ENCODE measurements around the gene PTPRD. TPM values are rescaled to one million over a fixed set of nuclear protein-coding genes. Genes with fewer than 3 reads are reported as not detected.

Gene PTPRD
- total RNA-seq, 3 donors from 2014 or later, result 0.26 to 0.49 (median 0.28) TPM

DNA sequence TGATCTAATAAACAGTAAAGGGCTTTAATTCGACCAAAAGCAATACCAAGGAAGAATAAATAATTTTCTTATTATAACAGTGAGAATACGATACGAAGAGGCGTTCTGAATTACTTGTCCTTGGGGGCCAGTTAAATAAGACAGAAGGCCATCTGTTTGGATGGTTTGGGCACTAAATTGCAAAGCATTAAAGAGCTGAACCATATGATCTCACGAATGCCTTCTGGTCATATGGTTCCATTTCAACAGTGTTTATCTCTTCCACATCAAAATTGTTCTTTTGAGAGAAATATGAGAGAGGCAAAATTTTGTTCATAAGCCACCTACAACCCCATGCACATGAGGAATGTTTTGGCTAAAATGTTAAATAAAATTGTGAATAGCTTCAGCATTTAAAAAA is 605.4 kb downstream of the PTPRD start:
- Mint-ChIP-seq H3K36me3 (ENCODE audit: insufficient read depth) (no peaks in the 10 kb centered on the region), H3K4me3 (no peak overlapping the region)
- no peak for DNase-seq

GRCh38 chr9:10005206-10005605 is 607.6 kb downstream of the PTPRD start:
- no peak for ATAC-seq

More for the DNA sequence above, 605.4 kb downstream of the PTPRD start:
- no peak for ATAC-seq
- Mint-ChIP-seq H3K4me1 (ENCODE audit: low read depth) (no peaks in the 10 kb centered on the region), H3K9me3 (peaks cover 3% of the 10 kb centered on the region), H3K27me3 (ENCODE audit: low read depth) (no peaks in the 10 kb centered on the region)

GRCh38 chr9:10003047-10003446 is 609.8 kb downstream of the PTPRD start:
- DNase-seq (no peak), ATAC-seq (no peak)
- H3K4me3 Mint-ChIP-seq, result no peak overlapping the region
- H3K4me1 Mint-ChIP-seq (ENCODE audit: low read depth), result no peaks in the 10 kb centered on the region
- no peaks in the 10 kb centered on the region for H3K36me3 Mint-ChIP-seq (ENCODE audit: insufficient read depth)
- H3K27me3 Mint-ChIP-seq (ENCODE audit: low read depth), result no peaks in the 10 kb centered on the region
- H3K9me3 Mint-ChIP-seq, result peaks cover 12% of the 10 kb centered on the region

More at GRCh38 chr9:10005206-10005605, 607.6 kb downstream of the PTPRD start:
- Mint-ChIP-seq H3K4me3 (no peak overlapping the region), H3K27me3 (ENCODE audit: low read depth) (no peaks in the 10 kb centered on the region), H3K9me3 (peaks cover 6% of the 10 kb centered on the region), H3K36me3 (ENCODE audit: insufficient read depth) (no peaks in the 10 kb centered on the region), H3K4me1 (ENCODE audit: low read depth) (no peaks in the 10 kb centered on the region)
- DNase-seq, result no peak

DNA sequence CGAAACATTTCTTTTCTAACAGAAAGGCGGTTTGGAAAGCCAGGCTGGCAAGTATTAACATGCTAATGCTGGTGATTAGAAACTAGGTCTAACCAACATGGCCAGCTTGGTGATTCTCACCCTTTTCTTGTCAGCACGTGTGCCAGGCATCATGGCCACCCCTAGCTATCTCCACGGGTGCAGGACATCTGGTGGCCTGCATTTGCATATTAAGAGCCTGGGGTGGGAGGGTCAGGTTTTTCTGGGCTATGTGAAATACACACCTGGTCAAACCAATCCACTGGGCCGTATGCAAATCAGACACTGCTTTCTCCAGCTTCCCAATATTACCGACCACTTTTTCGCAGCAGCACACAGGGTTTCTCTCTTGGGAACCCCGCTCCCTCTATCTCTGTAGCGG is 612.1 kb downstream of the PTPRD start:
- ATAC-seq (no peak), DNase-seq (no peak)
- no peaks in the 10 kb centered on the region for H3K36me3 Mint-ChIP-seq (ENCODE audit: insufficient read depth)
- H3K4me1 Mint-ChIP-seq (ENCODE audit: low read depth), result no peaks in the 10 kb centered on the region
- peaks cover 18% of the 10 kb centered on the region for H3K9me3 Mint-ChIP-seq
- H3K27me3 Mint-ChIP-seq (ENCODE audit: low read depth), result no peaks in the 10 kb centered on the region
- no peak overlapping the region for H3K4me3 Mint-ChIP-seq

GRCh38 chr9:9998491-9999287 is 614.1 kb downstream of the PTPRD start:
- Mint-ChIP-seq H3K9me3 (peaks cover 18% of the 10 kb centered on the region), H3K4me1 (ENCODE audit: low read depth) (no peaks in the 10 kb centered on the region), H3K27me3 (ENCODE audit: low read depth) (no peaks in the 10 kb centered on the region), H3K4me3 (no peak overlapping the region), H3K36me3 (ENCODE audit: insufficient read depth) (no peaks in the 10 kb centered on the region)
- DNase-seq, result no peak
- no peak for ATAC-seq

DNA sequence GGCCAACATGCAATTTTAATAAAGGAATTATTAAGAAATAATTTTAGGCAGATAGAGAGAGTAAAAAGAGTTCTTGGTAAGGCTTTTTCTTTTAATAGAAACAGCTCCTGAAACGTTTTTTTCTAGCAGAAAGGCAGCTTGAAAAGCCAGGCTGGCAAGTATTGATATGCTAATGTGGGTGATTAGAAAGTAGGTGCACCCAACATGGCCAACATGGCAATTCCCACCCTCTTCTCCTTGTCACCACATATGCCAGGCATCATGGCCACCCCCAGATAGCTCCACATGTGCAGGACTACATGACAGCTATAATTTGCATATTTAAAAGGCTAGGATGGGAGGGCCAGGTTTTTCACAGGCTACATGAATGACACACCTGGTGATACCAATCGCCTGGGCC is 615.2 kb downstream of the PTPRD start:
- ATAC-seq (no peak), DNase-seq (no peak)
- Mint-ChIP-seq H3K36me3 (ENCODE audit: insufficient read depth) (no peaks in the 10 kb centered on the region), H3K9me3 (peaks cover 15% of the 10 kb centered on the region), H3K4me1 (ENCODE audit: low read depth) (no peaks in the 10 kb centered on the region), H3K4me3 (no peak overlapping the region), H3K27me3 (ENCODE audit: low read depth) (no peaks in the 10 kb centered on the region)

DNA sequence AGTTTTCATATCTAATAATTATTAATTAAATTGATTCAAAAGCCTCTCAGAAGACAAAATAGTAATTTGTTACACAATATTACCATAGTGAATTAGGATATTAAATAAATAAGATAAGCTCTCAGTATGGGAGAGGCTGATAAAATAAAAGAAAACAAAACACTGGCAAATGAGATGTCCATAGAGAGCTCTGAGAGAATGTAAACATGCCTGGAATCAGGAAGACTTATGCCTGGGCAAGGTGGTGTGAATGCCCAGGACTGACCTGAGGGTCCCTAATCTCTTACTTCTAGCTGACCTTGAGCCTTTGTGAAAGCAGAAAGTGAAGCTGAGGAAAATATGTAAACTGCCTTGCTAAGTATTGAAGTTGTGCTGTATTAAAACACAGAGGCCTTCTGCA is 616.5 kb downstream of the PTPRD start:
- no peaks in the 10 kb centered on the region for H3K4me1 Mint-ChIP-seq (ENCODE audit: low read depth)
- H3K27me3 Mint-ChIP-seq (ENCODE audit: low read depth), result no peaks in the 10 kb centered on the region
- H3K4me3 Mint-ChIP-seq, result no peak overlapping the region
- DNase-seq, result no peak
- no peaks in the 10 kb centered on the region for H3K36me3 Mint-ChIP-seq (ENCODE audit: insufficient read depth)
- ATAC-seq, result no peak
- peaks cover 19% of the 10 kb centered on the region for H3K9me3 Mint-ChIP-seq

DNA sequence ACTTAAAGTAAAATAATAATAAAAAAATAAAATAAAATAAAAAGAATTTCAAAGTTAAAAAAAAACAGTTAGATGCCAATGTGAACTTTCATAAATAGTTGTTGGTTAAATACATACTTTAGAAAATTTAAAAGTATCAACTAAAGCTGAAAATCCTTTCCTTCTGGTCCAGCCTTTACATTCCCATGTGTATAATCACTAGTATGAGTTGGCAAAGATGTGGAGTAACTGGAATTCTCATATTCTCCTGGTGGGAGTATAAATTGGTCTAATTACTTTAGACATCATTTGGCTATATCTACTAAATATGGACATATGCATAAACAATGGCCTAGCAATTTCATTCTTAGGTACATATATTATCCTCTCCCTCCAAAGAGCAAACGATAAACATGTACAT is 619.9 kb downstream of the PTPRD start:
- Mint-ChIP-seq H3K4me1 (ENCODE audit: low read depth) (no peaks in the 10 kb centered on the region), H3K9me3 (peaks cover 10% of the 10 kb centered on the region), H3K27me3 (ENCODE audit: low read depth) (no peaks in the 10 kb centered on the region), H3K36me3 (ENCODE audit: insufficient read depth) (no peaks in the 10 kb centered on the region), H3K4me3 (no peak overlapping the region)
- DNase-seq (no peak), ATAC-seq (no peak)

DNA sequence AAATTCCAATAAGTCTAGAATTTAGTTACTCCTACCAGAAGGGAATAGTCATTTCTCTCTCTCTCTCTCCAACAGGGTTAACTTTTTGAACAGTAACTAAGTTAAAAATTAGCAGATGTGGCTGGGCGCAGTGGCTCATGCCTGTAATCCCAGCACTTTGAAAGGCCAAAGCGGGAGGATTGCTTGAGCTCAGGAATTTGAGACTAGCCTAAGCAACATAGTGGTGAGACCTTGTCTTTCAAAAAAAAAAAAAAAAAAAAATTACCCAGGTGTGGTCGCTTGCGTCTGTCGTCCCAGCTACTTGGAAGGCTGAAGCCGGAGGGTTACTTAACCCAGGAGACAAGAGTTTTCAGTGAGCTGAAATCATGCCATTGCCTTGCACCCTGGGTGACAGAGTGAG is 639.7 kb downstream of the PTPRD start:
- no peaks in the 10 kb centered on the region for H3K27me3 Mint-ChIP-seq (ENCODE audit: low read depth)
- H3K9me3 Mint-ChIP-seq, result peaks cover 4% of the 10 kb centered on the region
- no peaks in the 10 kb centered on the region for H3K4me1 Mint-ChIP-seq (ENCODE audit: low read depth)
- H3K4me3 Mint-ChIP-seq, result no peak overlapping the region
- no peaks in the 10 kb centered on the region for H3K36me3 Mint-ChIP-seq (ENCODE audit: insufficient read depth)
- DNase-seq, result no peak
- no peak for ATAC-seq

- no peaks in the 10 kb centered on the region for H3K27me3 Mint-ChIP-seq (ENCODE audit: low read depth)
- no peaks in the 10 kb centered on the region for H3K36me3 Mint-ChIP-seq (ENCODE audit: insufficient read depth)
- no peak for ATAC-seq
- no peaks in the 10 kb centered on the region for H3K4me1 Mint-ChIP-seq (ENCODE audit: low read depth)
- no peak for DNase-seq
- no peak overlapping the region for H3K4me3 Mint-ChIP-seq
- peaks cover 4% of the 10 kb centered on the region for H3K9me3 Mint-ChIP-seq
These were observed 642.3 kb downstream of the PTPRD start for GRCh38 chr9:9970514-9970913.

GRCh38 chr9:9963841-9964240 is 649.0 kb downstream of the PTPRD start:
- DNase-seq, result no peak
- Mint-ChIP-seq H3K9me3 (peaks cover 4% of the 10 kb centered on the region), H3K4me1 (ENCODE audit: low read depth) (no peaks in the 10 kb centered on the region), H3K4me3 (no peak overlapping the region), H3K36me3 (ENCODE audit: insufficient read depth) (no peaks in the 10 kb centered on the region), H3K27me3 (ENCODE audit: low read depth) (no peaks in the 10 kb centered on the region)
- no peak for ATAC-seq

DNA sequence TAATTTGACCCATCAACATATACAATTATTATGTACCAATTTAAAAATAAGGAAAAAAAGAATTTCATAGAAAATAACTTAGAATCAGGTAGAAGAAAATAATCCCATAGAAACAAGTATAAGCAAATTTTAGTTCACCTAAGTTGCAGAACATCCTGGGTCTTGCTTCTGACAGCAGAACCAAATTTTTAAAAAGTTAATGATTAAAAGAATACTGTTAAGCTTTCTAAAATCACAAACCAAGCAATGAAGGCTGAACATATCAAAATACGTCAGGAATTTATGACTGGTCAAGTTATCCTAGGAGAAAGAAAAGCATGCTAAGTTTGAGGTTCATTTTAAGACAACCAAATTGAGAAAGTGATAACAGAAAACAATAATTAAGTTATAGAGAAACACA is 650.9 kb downstream of the PTPRD start:
- Mint-ChIP-seq H3K4me1 (ENCODE audit: low read depth) (no peaks in the 10 kb centered on the region), H3K4me3 (no peak overlapping the region), H3K36me3 (ENCODE audit: insufficient read depth) (no peaks in the 10 kb centered on the region), H3K27me3 (ENCODE audit: low read depth) (no peaks in the 10 kb centered on the region), H3K9me3 (no peaks in the 10 kb centered on the region)
- DNase-seq, result no peak
- no peak for ATAC-seq

DNA sequence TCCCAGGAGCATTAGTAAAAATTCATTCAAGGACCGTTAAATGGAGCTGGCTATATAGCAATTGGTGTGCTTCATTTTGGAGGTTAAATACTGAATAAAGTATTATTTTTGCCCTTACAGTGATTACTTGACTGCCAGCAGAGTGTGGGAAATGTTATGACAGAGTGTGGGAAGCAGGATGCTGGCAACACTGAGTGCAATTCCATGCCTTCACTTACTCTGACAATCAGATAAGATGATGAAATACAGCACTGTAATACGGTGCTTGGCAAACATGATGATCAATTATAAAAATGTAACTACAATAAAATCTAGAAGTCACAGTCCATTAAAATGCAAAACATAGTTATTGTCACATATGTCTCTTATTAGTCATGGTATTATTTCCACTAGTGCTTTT is 651.3 kb downstream of the PTPRD start:
- H3K4me1 Mint-ChIP-seq (ENCODE audit: low read depth), result no peaks in the 10 kb centered on the region
- no peak overlapping the region for H3K4me3 Mint-ChIP-seq
- no peaks in the 10 kb centered on the region for H3K9me3 Mint-ChIP-seq
- DNase-seq, result no peak
- H3K27me3 Mint-ChIP-seq (ENCODE audit: low read depth), result no peaks in the 10 kb centered on the region
- no peak for ATAC-seq
- H3K36me3 Mint-ChIP-seq (ENCODE audit: insufficient read depth), result no peaks in the 10 kb centered on the region

- Mint-ChIP-seq H3K4me1 (ENCODE audit: low read depth) (no peaks in the 10 kb centered on the region), H3K9me3 (no peaks in the 10 kb centered on the region), H3K4me3 (no peak overlapping the region), H3K27me3 (ENCODE audit: low read depth) (no peaks in the 10 kb centered on the region), H3K36me3 (ENCODE audit: insufficient read depth) (no peaks in the 10 kb centered on the region)
- no peak for DNase-seq
- no peak for ATAC-seq
These were observed 661.1 kb downstream of the PTPRD start for GRCh38 chr9:9951556-9952160.

- no peaks in the 10 kb centered on the region for H3K36me3 Mint-ChIP-seq (ENCODE audit: insufficient read depth)
- no peak overlapping the region for H3K4me3 Mint-ChIP-seq
- DNase-seq (no peak), ATAC-seq (no peak)
- no peaks in the 10 kb centered on the region for H3K4me1 Mint-ChIP-seq (ENCODE audit: low read depth)
- no peaks in the 10 kb centered on the region for H3K27me3 Mint-ChIP-seq (ENCODE audit: low read depth)
- H3K9me3 Mint-ChIP-seq, result no peaks in the 10 kb centered on the region
These were observed 662.0 kb downstream of the PTPRD start for GRCh38 chr9:9950813-9951212.

Measured in activated T-cell treated with anti-CD3 and anti-CD28 coated beads, Interleukin-2, amount 50 U/mL, for 4 hours (primary cell).